RWPE2 (cell line): ENCODE measurements around the gene DLG1.
"Not testable (repeated sequence)": the region's sequence is repeated elsewhere in the genome, so short reads cannot be mapped to it uniquely, and the experiment has no call there.

Experiments used
- ATAC-seq: fragments of 200-7000 bp; cut with Tn5 transposase; 3 replicates; pipeline ENCODE4 v1.9.1; 2021; ENCODE audit warnings: low read depth
- DNase-seq: peaks from one replicate; pipeline ENCODE4 v3.0.0-alpha.2; 2020; ENCODE audit warnings: low spot score
- H3K27ac ChIP-seq: fragments of 450-650 bp; 2 replicates; pipeline ENCODE4 v1.5.1; 2017; ENCODE audit warnings: mild to moderate bottlenecking; ENCODE audit not compliant: poor library complexity, severe bottlenecking
- H3K27me3 ChIP-seq: fragments of 250-450 bp; sonication (Bioruptor Pico); 2 replicates; pipeline ENCODE4 v1.5.1; 2021; ENCODE audit warnings: mild to moderate bottlenecking, moderate library complexity; ENCODE audit not compliant: insufficient read depth, poor library complexity, severe bottlenecking
- H3K36me3 ChIP-seq: fragments of 250-450 bp; sonication (Bioruptor Pico); 2 replicates; pipeline ENCODE4 v1.5.1; 2020; ENCODE audit warnings: low read depth, mild to moderate bottlenecking, moderate library complexity
- H3K4me1 ChIP-seq: fragments of 250-450 bp; sonication (Bioruptor Pico); 2 replicates; pipeline ENCODE4 v1.5.1; 2021; ENCODE audit warnings: mild to moderate bottlenecking, moderate library complexity; ENCODE audit not compliant: insufficient read depth, poor library complexity, severe bottlenecking
- H3K4me3 ChIP-seq: fragments of 250-450 bp; sonication (Bioruptor Pico); 2 replicates; pipeline ENCODE4 v1.5.1; 2021; ENCODE audit warnings: mild to moderate bottlenecking, moderate library complexity; ENCODE audit not compliant: severe bottlenecking
- H3K9me3 ChIP-seq: fragments of 250-450 bp; sonication (Bioruptor Pico); 2 replicates; pipeline ENCODE4 v1.5.1; 2021; ENCODE audit warnings: mild to moderate bottlenecking, moderate library complexity; ENCODE audit not compliant: severe bottlenecking
- CTCF ChIP-seq: fragments of 450-650 bp; IDR thresholded peaks from one replicate; pipeline ENCODE4 v1.5.1; 2017; ENCODE audit warnings: mild to moderate bottlenecking, moderate library complexity; ENCODE audit not compliant: poor library complexity, severe bottlenecking

Gene DLG1

GRCh38 chr3:197278933-197279332, 19.5 kb downstream of the DLG1 start:
- Histone ChIP-seq H3K4me3 (no peak overlapping the region), H3K27me3 (no peaks in the 10 kb centered on the region), H3K27ac (no peak overlapping the region), H3K9me3 (peaks cover 3% of the 10 kb centered on the region), H3K36me3 (peaks cover 85% of the 10 kb centered on the region), H3K4me1 (peaks cover 3% of the 10 kb centered on the region)
- no peak for TF ChIP-seq CTCF
- no peak for DNase-seq
- no peak for ATAC-seq

GRCh38 chr3:197276808-197277207, 21.6 kb downstream of the DLG1 start:
- ATAC-seq, H3K27me3 ChIP-seq, H3K4me1 ChIP-seq, H3K9me3 ChIP-seq, DNase-seq, H3K4me3 ChIP-seq, H3K27ac ChIP-seq: not testable (repeated sequence)
- peaks cover 72% of the 10 kb centered on the region for H3K36me3 ChIP-seq
- peak; percentile 21 for TF ChIP-seq CTCF

- DNase-seq (no peak), ATAC-seq (peak; percentile 25; the same call in 1 of the 3 replicates)
- TF ChIP-seq CTCF, result no peak
- Histone ChIP-seq H3K4me3 (no peak overlapping the region), H3K9me3 (no peaks in the 10 kb centered on the region), H3K4me1 (peaks cover 16% of the 10 kb centered on the region), H3K27ac (no peak overlapping the region), H3K36me3 (peaks cover 41% of the 10 kb centered on the region), H3K27me3 (no peaks in the 10 kb centered on the region)
Observed at GRCh38 chr3:197270558-197271317, 27.7 kb downstream of the DLG1 start.

GRCh38 chr3:197269024-197269423, 29.4 kb downstream of the DLG1 start:
- no peaks in the 10 kb centered on the region for H3K9me3 ChIP-seq
- H3K27me3 ChIP-seq, result no peaks in the 10 kb centered on the region
- no peak for TF ChIP-seq CTCF
- ATAC-seq, result no peak
- DNase-seq, result no peak
- H3K4me1 ChIP-seq, result peaks cover 16% of the 10 kb centered on the region
- peaks cover 31% of the 10 kb centered on the region for H3K36me3 ChIP-seq
- no peak overlapping the region for H3K27ac ChIP-seq
- no peak overlapping the region for H3K4me3 ChIP-seq

- H3K4me1 ChIP-seq, result peaks cover 16% of the 10 kb centered on the region
- H3K36me3 ChIP-seq, result peaks cover 35% of the 10 kb centered on the region
- DNase-seq (no peak), ATAC-seq (no peak)
- no peaks in the 10 kb centered on the region for H3K9me3 ChIP-seq
- TF ChIP-seq CTCF, result no peak
- no peaks in the 10 kb centered on the region for H3K27me3 ChIP-seq
- H3K27ac ChIP-seq, result no peak overlapping the region
- H3K4me3 ChIP-seq, result no peak overlapping the region
Observed at GRCh38 chr3:197268294-197268693, 30.1 kb downstream of the DLG1 start.
